ENCODE results near the gene CD2. TPM values are rescaled to one million over a fixed set of nuclear protein-coding genes. Genes with fewer than 3 reads are reported as not detected.
"Not testable (repeated sequence)": the region's sequence is repeated elsewhere in the genome, so short reads cannot be mapped to it uniquely, and the experiment has no call there.

The CD2 gene
- total RNA-seq, 4 donors from 2014 or later: 5.0 to 8.7 (median 6.3) TPM; not detected in 1

- 31 to 64% methylated on average over 1 of the region's 1 CpG for WGBS, 2 donors (ENCODE audit: low coverage in 1 of 2)
- Histone ChIP-seq H3K36me3 (no peaks in the 10 kb centered on the region), H3K4me1 (no peaks in the 10 kb centered on the region), H3K9me3 (peaks cover 10 to 16% of the 10 kb centered on the region in 2 donors), H3K27me3 (no peaks in the 10 kb centered on the region), H3K4me3 (no peak overlapping the region), H3K27ac (peak overlapping the region in 1 of 4 donors; percentile 21)
- intact Hi-C loops (cut with DNase I; ENCODE audit: low total_unique reads): no loop called here
- in situ Hi-C loops (cut with MboI; ENCODE audit: low pct_ligation_motif_present in 1 of 4, low pct_unique_long_range_greater_than_20kb in 1 of 4, low sequenced_read_pairs in 3 of 4): no loop called here
- TF ChIP-seq CTCF (IDR thresholded peaks at IDR 0.05) (no peak), POLR2A (IDR thresholded peaks at IDR 0.05) (no peak)
- no peak for DNase-seq
These were observed 2.6 kb upstream of the CD2 start for GRCh38 chr1:116751621-116752020.

- Histone ChIP-seq H3K4me1 (no peaks in the 10 kb centered on the region), H3K36me3 (no peaks in the 10 kb centered on the region), H3K27ac (peak overlapping the region in 2 of 4 donors; percentile 29 to 46), H3K27me3 (no peaks in the 10 kb centered on the region), H3K9me3 (peaks cover 5 to 7% of the 10 kb centered on the region in 2 donors), H3K4me3 (no peak overlapping the region)
- TF ChIP-seq POLR2AphosphoS5 (IDR thresholded peaks at IDR 0.05): no peak
- no peak for TF ChIP-seq CTCF (IDR thresholded peaks at IDR 0.05)
- no peak for TF ChIP-seq EP300 (IDR thresholded peaks at IDR 0.05; ENCODE audit: low read depth)
- TF ChIP-seq POLR2A (IDR thresholded peaks at IDR 0.05): no peak
- in situ Hi-C loops (cut with MboI; ENCODE audit: low pct_ligation_motif_present in 1 of 4, low pct_unique_long_range_greater_than_20kb in 1 of 4, low sequenced_read_pairs in 3 of 4) (no loop called here), intact Hi-C loops (cut with DNase I; ENCODE audit: low total_unique reads) (no loop called here)
- WGBS, 2 donors (ENCODE audit: low coverage in 1 of 2): 30 to 52% methylated on average over 2 to 3 of the region's 3 CpGs
- DNase-seq: no peak
These were observed 918 bp upstream of the CD2 start for GRCh38 chr1:116753312-116753711.

- TF ChIP-seq POLR2AphosphoS5 (IDR thresholded peaks at IDR 0.05): no peak
- TF ChIP-seq CTCF (IDR thresholded peaks at IDR 0.05): no peak
- no peak for TF ChIP-seq POLR2A (IDR thresholded peaks at IDR 0.05)
- TF ChIP-seq EP300 (IDR thresholded peaks at IDR 0.05; ENCODE audit: low read depth): no peak
- intact Hi-C loops (cut with DNase I; ENCODE audit: low total_unique reads) (no loop called here), in situ Hi-C loops (cut with MboI; ENCODE audit: low pct_ligation_motif_present in 1 of 4, low pct_unique_long_range_greater_than_20kb in 1 of 4, low sequenced_read_pairs in 3 of 4) (no loop called here)
- Histone ChIP-seq H3K4me3 (peak overlapping the region in 2 of 4 donors; percentile 10 to 29), H3K27me3 (no peaks in the 10 kb centered on the region), H3K9me3 (no peaks in the 10 kb centered on the region), H3K4me1 (no peaks in the 10 kb centered on the region), H3K36me3 (no peaks in the 10 kb centered on the region), H3K27ac (peak overlapping the region in 3 of 4 donors; percentile 1 to 48 (median 2))
- DNase-seq: no peak
- WGBS, 2 donors (ENCODE audit: low coverage in 1 of 2): 78 to 94% methylated on average over 4 to 8 of the region's 8 CpGs
These were observed 836 bp downstream of the CD2 start for GRCh38 chr1:116755066-116755465.

GRCh38 chr1:116755681-116756080, 1.5 kb downstream of the CD2 start:
- in situ Hi-C loops (cut with MboI; ENCODE audit: low pct_ligation_motif_present in 1 of 4, low pct_unique_long_range_greater_than_20kb in 1 of 4, low sequenced_read_pairs in 3 of 4) (no loop called here), intact Hi-C loops (cut with DNase I; ENCODE audit: low total_unique reads) (no loop called here)
- peak overlapping the region; percentile 1 to 48 (median 22) for H3K27ac ChIP-seq
- no peak for TF ChIP-seq CTCF (IDR thresholded peaks at IDR 0.05)
- TF ChIP-seq EP300 (IDR thresholded peaks at IDR 0.05; ENCODE audit: low read depth): no peak
- no peak for TF ChIP-seq POLR2A (IDR thresholded peaks at IDR 0.05)
- TF ChIP-seq POLR2AphosphoS5 (IDR thresholded peaks at IDR 0.05): no peak
- no peaks in the 10 kb centered on the region for H3K9me3 ChIP-seq
- H3K4me1 ChIP-seq: no peaks in the 10 kb centered on the region
- no peaks in the 10 kb centered on the region for H3K27me3 ChIP-seq
- DNase-seq: no peak
- H3K36me3 ChIP-seq: no peaks in the 10 kb centered on the region
- 60 to 82% methylated on average over 1 to 4 of the region's 4 CpGs for WGBS, 2 donors (ENCODE audit: low coverage in 1 of 2)
- peak overlapping the region in 2 of 4 donors; percentile 10 to 29 for H3K4me3 ChIP-seq

- intact Hi-C loops (cut with DNase I; ENCODE audit: low total_unique reads); in situ Hi-C loops (cut with MboI; ENCODE audit: low pct_ligation_motif_present in 1 of 4, low pct_unique_long_range_greater_than_20kb in 1 of 4, low sequenced_read_pairs in 3 of 4); H3K9me3 ChIP-seq; H3K4me1 ChIP-seq; DNase-seq; H3K36me3 ChIP-seq; H3K27me3 ChIP-seq: not testable (repeated sequence)
- 96% methylated on average over 8 of the region's 8 CpGs; no CpG with 5 or more reads in 1 of the 2 donors for WGBS, 2 donors (ENCODE audit: low coverage in 1 of 2)
- Histone ChIP-seq H3K27ac (peak overlapping the region in 2 of 4 donors; percentile 1 to 48), H3K4me3 (peak overlapping the region in 1 of 4 donors; percentile 33)
These were observed 1.9 kb downstream of the CD2 start for GRCh38 chr1:116756092-116756491.

- 87 to 100% methylated on average over 1 to 4 of the region's 5 CpGs for WGBS, 2 donors (ENCODE audit: low coverage in 1 of 2)
- in situ Hi-C loops (cut with MboI; ENCODE audit: low pct_ligation_motif_present in 1 of 4, low pct_unique_long_range_greater_than_20kb in 1 of 4, low sequenced_read_pairs in 3 of 4); H3K36me3 ChIP-seq; H3K9me3 ChIP-seq; H3K27ac ChIP-seq; H3K27me3 ChIP-seq; H3K4me1 ChIP-seq; DNase-seq; intact Hi-C loops (cut with DNase I; ENCODE audit: low total_unique reads); H3K4me3 ChIP-seq: not testable (repeated sequence)
These were observed 4.2 kb downstream of the CD2 start for GRCh38 chr1:116758456-116758815.

Measured in transverse colon (tissue), 4 donors.